Caco-2 (cell line): ENCODE results near the gene SAMD11. TPM values are rescaled to one million over a fixed set of nuclear protein-coding genes. Genes with fewer than 3 reads are reported as not detected.

Source experiments
- BruUV-seq: library from RNA; stranded (reverse); fragments of 400-500 nt; replicated peaks from 2 replicates; lab custom pipeline; 2021; lab: Mats Ljungman, UMichigan
- CTCF ChIA-PET: fragments of 300-600 bp; sonication (Branson Sonifier 250); formaldehyde crosslinking; loops from one replicate; lab custom pipeline; 2022; ENCODE audit warnings: antibody characterized with exemption; lab: Charles Lee
- POLR2A ChIA-PET: fragments of 300-600 bp; sonication (Branson Sonifier 250); formaldehyde crosslinking; loops from one replicate; lab custom pipeline; 2022; ENCODE audit warnings: antibody characterized with exemption; lab: Charles Lee
- DNase-seq, 2 experiments: peaks; one replicate each; pipeline versions ENCODE4 v3.0.0 to v3.0.0-alpha.2; 2020 to 2022
- H3K27me3 ChIP-seq: replicated peaks from 2 replicates; pipeline ENCODE4 v1.6.0; 2011; ENCODE audit warnings: low read length; ENCODE audit not compliant: control insufficient read depth, insufficient read depth
- H3K36me3 ChIP-seq: 2 replicates; pipeline ENCODE4 v1.5.1; 2011; ENCODE audit warnings: low read length; ENCODE audit not compliant: control insufficient read depth, insufficient read depth
- H3K4me1 ChIP-seq: fragments of 250-450 bp; sonication (Bioruptor Pico); 2 replicates; pipeline ENCODE4 v1.5.1; 2020; ENCODE audit warnings: mild to moderate bottlenecking
- H3K4me3 ChIP-seq: 2 replicates; pipeline ENCODE4 v1.5.1; 2011; ENCODE audit warnings: low read depth, mild to moderate bottlenecking, control low read depth, low read length
- H3K9me3 ChIP-seq: fragments of 250-450 bp; sonication (Bioruptor Pico); 2 replicates; pipeline ENCODE4 v1.5.1; 2020; ENCODE audit warnings: mild to moderate bottlenecking, moderate library complexity
- H3K27ac Mint-ChIP-seq: one replicate; pipeline ENCODE4 v1.8.0; 2022; ENCODE audit warnings: mixed read lengths; ENCODE audit not compliant: unreplicated experiment
- H3K27me3 Mint-ChIP-seq: one replicate; pipeline ENCODE4 v1.8.0; 2022; ENCODE audit warnings: mixed read lengths; ENCODE audit not compliant: insufficient read depth, unreplicated experiment
- H3K36me3 Mint-ChIP-seq: one replicate; pipeline ENCODE4 v1.8.0; 2022; ENCODE audit warnings: mild to moderate bottlenecking, mixed read lengths; ENCODE audit not compliant: insufficient read depth, unreplicated experiment
- H3K4me1 Mint-ChIP-seq: one replicate; pipeline ENCODE4 v1.8.0; 2022; ENCODE audit warnings: low read depth, mixed read lengths; ENCODE audit not compliant: unreplicated experiment
- H3K4me3 Mint-ChIP-seq: one replicate; pipeline ENCODE4 v1.8.0; 2022; ENCODE audit warnings: mild to moderate bottlenecking, moderate library complexity, mixed read lengths; ENCODE audit not compliant: unreplicated experiment
- H3K9me3 Mint-ChIP-seq: one replicate; pipeline ENCODE4 v1.8.0; 2022; ENCODE audit warnings: mixed read lengths; ENCODE audit not compliant: unreplicated experiment
- intact Hi-C: fragments of 100-400 bp; cut with micrococcal nuclease; formaldehyde crosslinking; loops from one replicate; pipeline ENCODE4 v1.10.0; 2022; ENCODE audit not compliant: unreplicated experiment
- total RNA-seq: library from RNA; stranded (reverse); gene quantifications from 2 replicates; pipeline ENCODE4 v1.2.3, GENCODE V29; 2022
- TF ChIP-seq, protein P1 (sequence below), 2 experiments: fragments of 200-600 bp in 1 of 2; IDR thresholded peaks; 1 replicate in 1 of 2; 2 replicates in 1 of 2; pipeline versions ENCODE4 v1.5.1 to v1.8.0; 2011 to 2022; ENCODE audit warnings: antibody characterized with exemption in 1 of 2, control low read depth in 1 of 2, inconsistent platforms in 1 of 2, low read depth in 1 of 2, low read length in 1 of 2, mild to moderate bottlenecking in 1 of 2, moderate library complexity in 1 of 2; ENCODE audit not compliant: insufficient read depth in 1 of 2, severe bottlenecking in 1 of 2, unreplicated experiment in 1 of 2

The SAMD11 gene
- total RNA-seq, 1 experiment from 2014 or later = 0.54 TPM

DNA sequence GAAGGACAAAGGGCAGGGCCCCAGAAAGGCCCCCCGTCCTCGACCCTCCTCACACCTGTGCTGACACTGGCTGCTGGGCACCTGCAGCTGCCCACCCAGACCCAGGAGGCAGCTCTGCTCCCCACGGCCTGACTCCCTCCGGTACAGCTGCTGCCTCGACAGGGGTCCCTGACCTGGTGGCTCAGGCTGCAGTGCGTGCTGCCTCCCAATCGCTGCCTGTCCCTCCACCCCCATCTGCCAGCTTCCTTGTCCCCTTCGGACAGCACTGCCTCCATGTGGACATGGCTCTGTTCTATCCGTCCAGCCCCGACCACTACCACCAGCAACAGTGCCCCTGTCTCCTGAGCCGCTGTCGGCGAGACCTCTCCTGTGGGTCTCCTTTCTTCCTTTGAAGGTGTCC lies 31.2 kb downstream of the SAMD11 start:
- no peak for DNase-seq
- Mint-ChIP-seq H3K9me3 (no peaks in the 10 kb centered on the region), H3K4me3 (no peak overlapping the region), H3K27me3 (no peaks in the 10 kb centered on the region), H3K36me3 (peaks cover 51% of the 10 kb centered on the region), H3K27ac (no peak overlapping the region), H3K4me1 (peaks cover 15% of the 10 kb centered on the region)
- Histone ChIP-seq H3K27me3 (no peaks in the 10 kb centered on the region), H3K9me3 (no peaks in the 10 kb centered on the region), H3K4me3 (no peak overlapping the region), H3K36me3 (no peaks in the 10 kb centered on the region; the same call in 1 of the 2 replicates), H3K4me1 (no peaks in the 10 kb centered on the region)
- no TSS peak for BruUV-seq
- CTCF ChIA-PET = no interaction called here
- TF ChIP-seq, protein P1, sequence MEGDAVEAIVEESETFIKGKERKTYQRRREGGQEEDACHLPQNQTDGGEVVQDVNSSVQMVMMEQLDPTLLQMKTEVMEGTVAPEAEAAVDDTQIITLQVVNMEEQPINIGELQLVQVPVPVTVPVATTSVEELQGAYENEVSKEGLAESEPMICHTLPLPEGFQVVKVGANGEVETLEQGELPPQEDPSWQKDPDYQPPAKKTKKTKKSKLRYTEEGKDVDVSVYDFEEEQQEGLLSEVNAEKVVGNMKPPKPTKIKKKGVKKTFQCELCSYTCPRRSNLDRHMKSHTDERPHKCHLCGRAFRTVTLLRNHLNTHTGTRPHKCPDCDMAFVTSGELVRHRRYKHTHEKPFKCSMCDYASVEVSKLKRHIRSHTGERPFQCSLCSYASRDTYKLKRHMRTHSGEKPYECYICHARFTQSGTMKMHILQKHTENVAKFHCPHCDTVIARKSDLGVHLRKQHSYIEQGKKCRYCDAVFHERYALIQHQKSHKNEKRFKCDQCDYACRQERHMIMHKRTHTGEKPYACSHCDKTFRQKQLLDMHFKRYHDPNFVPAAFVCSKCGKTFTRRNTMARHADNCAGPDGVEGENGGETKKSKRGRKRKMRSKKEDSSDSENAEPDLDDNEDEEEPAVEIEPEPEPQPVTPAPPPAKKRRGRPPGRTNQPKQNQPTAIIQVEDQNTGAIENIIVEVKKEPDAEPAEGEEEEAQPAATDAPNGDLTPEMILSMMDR (IDR thresholded peaks at IDR 0.05; ENCODE audit: insufficient read depth in 1 of 2, low read depth in 1 of 2, low read length in 1 of 2, severe bottlenecking in 1 of 2, unreplicated experiment in 1 of 2) = no peak
- POLR2A ChIA-PET = no interaction called here
- intact Hi-C loops = no loop called here

- Mint-ChIP-seq H3K9me3 (no peaks in the 10 kb centered on the region), H3K27ac (no peak overlapping the region), H3K36me3 (peaks cover 46% of the 10 kb centered on the region), H3K4me1 (peaks cover 15% of the 10 kb centered on the region), H3K27me3 (no peaks in the 10 kb centered on the region), H3K4me3 (no peak overlapping the region)
- TF ChIP-seq, protein P1 (IDR thresholded peaks at IDR 0.05; ENCODE audit: insufficient read depth in 1 of 2, low read depth in 1 of 2, low read length in 1 of 2, severe bottlenecking in 1 of 2, unreplicated experiment in 1 of 2) = no peak
- Histone ChIP-seq H3K36me3 (no peaks in the 10 kb centered on the region; the same call in 1 of the 2 replicates), H3K4me1 (no peaks in the 10 kb centered on the region), H3K4me3 (no peak overlapping the region), H3K27me3 (no peaks in the 10 kb centered on the region), H3K9me3 (no peaks in the 10 kb centered on the region)
- intact Hi-C loops = no loop called here
- ChIA-PET POLR2A (no interaction called here), CTCF (no interaction called here)
- no TSS peak for BruUV-seq
- DNase-seq = no peak
These were observed 31.8 kb downstream of the SAMD11 start for GRCh38 chr1:955474-955873.

- CTCF ChIA-PET = no interaction called here
- Histone ChIP-seq H3K27me3 (no peaks in the 10 kb centered on the region), H3K4me1 (no peaks in the 10 kb centered on the region), H3K9me3 (no peaks in the 10 kb centered on the region), H3K4me3 (no peak overlapping the region), H3K36me3 (no peaks in the 10 kb centered on the region; the same call in 1 of the 2 replicates)
- Mint-ChIP-seq H3K4me1 (peaks cover 15% of the 10 kb centered on the region), H3K27me3 (no peaks in the 10 kb centered on the region), H3K4me3 (no peak overlapping the region), H3K27ac (no peak overlapping the region), H3K9me3 (no peaks in the 10 kb centered on the region), H3K36me3 (peaks cover 38% of the 10 kb centered on the region)
- intact Hi-C loops = no loop called here
- BruUV-seq = no TSS peak
- TF ChIP-seq, protein P1 (IDR thresholded peaks at IDR 0.05; ENCODE audit: insufficient read depth in 1 of 2, low read depth in 1 of 2, low read length in 1 of 2, severe bottlenecking in 1 of 2, unreplicated experiment in 1 of 2) = no peak
- no peak for DNase-seq
- POLR2A ChIA-PET = no interaction called here
These were observed 32.9 kb downstream of the SAMD11 start for GRCh38 chr1:956636-957035.
